ENCODE results near the gene PAOX.

The PAOX gene

DNA sequence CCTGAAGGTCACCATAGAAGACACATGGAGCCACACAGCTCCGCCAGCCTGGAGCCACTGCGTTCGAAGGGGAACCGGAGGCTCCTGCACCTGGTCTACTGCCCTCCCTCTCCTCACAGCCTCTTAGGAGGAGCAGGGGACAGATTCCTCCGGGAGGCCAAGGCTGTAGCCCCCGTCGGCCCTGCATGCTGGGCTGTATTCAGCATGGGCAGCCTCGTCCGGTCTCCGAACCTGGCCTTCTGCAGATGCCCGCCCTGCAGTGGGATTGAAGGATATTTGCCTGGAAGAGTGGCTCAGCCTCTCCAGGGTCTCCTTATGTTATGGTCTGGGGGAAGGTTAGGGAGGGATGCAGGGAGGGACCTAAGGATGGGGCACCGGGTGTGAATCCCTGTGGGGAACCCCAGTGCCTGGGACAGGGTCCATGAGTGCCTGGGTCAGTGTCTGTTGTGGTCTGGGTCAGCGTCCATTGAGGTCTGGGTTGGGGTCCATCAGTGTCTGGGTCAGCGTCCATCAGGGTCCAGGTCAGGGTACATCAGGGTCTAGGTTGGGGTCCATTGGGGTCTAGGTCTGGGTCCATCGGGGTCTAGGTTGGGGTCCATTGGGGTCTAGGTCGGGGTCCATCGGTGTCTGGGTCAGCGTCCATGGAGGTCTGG, 61.7 kb downstream of the PAOX start:
- DNase-seq, result no peak
